Natural killer cell (primary cell): Measurements from ENCODE around the gene NRP1. TPM values are rescaled to one million over a fixed set of nuclear protein-coding genes. Genes with fewer than 3 reads are reported as not detected.
A peak's percentile ranks its signal among the peaks of the same experiment; 100 is the strongest.

Experiments used
- ATAC-seq, 3 donors: fragments of 150-1000 bp in 2 of 3; fragments of 200-7000 bp in 1 of 3; cut with Tn5 transposase; 1 replicate in 1 of 3; 2 replicates in 2 of 3; pipeline ENCODE4 v1.10.0; 2021; ENCODE audit warnings: mild to moderate bottlenecking in 2 of 3, moderate library complexity in 2 of 3
- DNase-seq, 2 donors: peaks; one replicate each; pipeline versions ENCODE4 v3.0.0 to v3.0.0-alpha.2; 2013 to 2021; ENCODE audit warnings: mixed read lengths in 1 of 2
- H3K27ac ChIP-seq: one replicate; pipeline ENCODE4 v1.5.1; 2013; ENCODE audit warnings: mild to moderate bottlenecking, low read length
- H3K27me3 ChIP-seq: one replicate; pipeline ENCODE4 v1.6.1; 2013; ENCODE audit warnings: low read length; ENCODE audit not compliant: control insufficient read depth, insufficient read depth
- H3K36me3 ChIP-seq: one replicate; pipeline ENCODE4 v1.6.1; 2013; ENCODE audit warnings: low read length; ENCODE audit not compliant: control insufficient read depth, insufficient read depth
- H3K4me1 ChIP-seq: one replicate; pipeline ENCODE4 v1.6.1; 2013; ENCODE audit warnings: low read length; ENCODE audit not compliant: control insufficient read depth, insufficient read depth
- H3K4me3 ChIP-seq: one replicate; pipeline ENCODE4 v1.5.1; 2013; ENCODE audit warnings: low read length
- H3K9me3 ChIP-seq: one replicate; pipeline ENCODE4 v1.6.1; 2013; ENCODE audit warnings: low read length; ENCODE audit not compliant: control insufficient read depth, insufficient read depth
- H3K27ac Mint-ChIP-seq, 2 donors: one replicate each; pipeline ENCODE4 v1.8.0; 2022; ENCODE audit warnings: mild to moderate bottlenecking in 2 of 2, mixed read lengths in 2 of 2, moderate library complexity in 1 of 2
- H3K27me3 Mint-ChIP-seq, 2 donors: one replicate each; pipeline ENCODE4 v1.8.0; 2022; ENCODE audit warnings: low read depth in 2 of 2, mixed read lengths in 2 of 2
- H3K36me3 Mint-ChIP-seq: one replicate; pipeline ENCODE4 v1.8.0; 2022; ENCODE audit warnings: mixed read lengths
- H3K4me1 Mint-ChIP-seq, 2 donors: one replicate each; pipeline ENCODE4 v1.8.0; 2022; ENCODE audit warnings: mixed read lengths in 2 of 2
- H3K4me3 Mint-ChIP-seq: one replicate; pipeline ENCODE4 v1.8.0; 2022; ENCODE audit warnings: mild to moderate bottlenecking, moderate library complexity, mixed read lengths
- H3K9me3 Mint-ChIP-seq, 2 donors: one replicate each; pipeline ENCODE4 v1.8.0; 2022; ENCODE audit warnings: mixed read lengths in 2 of 2
- WGBS: methylation state at CpG from one replicate; pipeline ENCODE4 v1.1.7; 2013; ENCODE audit warnings: missing lambda C conversion rate; ENCODE audit not compliant: insufficient coverage; 5-methylcytosine and 5-hydroxymethylcytosine counted together
- intact Hi-C: fragments of 100-400 bp; cut with micrococcal nuclease; formaldehyde crosslinking; loops from one replicate; pipeline ENCODE4 v1.14.2; 2022
- total RNA-seq, 4 donors: library from RNA; stranded (reverse); fragments of 120-200 nt in 1 of 4; gene quantifications; one replicate each; pipeline versions ENCODE4 v1.2.3 to v1.2.4, GENCODE V29; 2013 to 2022
- TF ChIP-seq, protein P1 (sequence below): fragments of 200-600 bp; IDR thresholded peaks from one replicate; pipeline ENCODE4 v1.8.0; 2022; ENCODE audit warnings: antibody characterized with exemption

NRP1 gene
- total RNA-seq, 3 donors from 2014 or later (not counting 1 experiment from before 2014, with no cell fraction given) = 0.16 to 1.5 TPM; not detected in 1

DNA sequence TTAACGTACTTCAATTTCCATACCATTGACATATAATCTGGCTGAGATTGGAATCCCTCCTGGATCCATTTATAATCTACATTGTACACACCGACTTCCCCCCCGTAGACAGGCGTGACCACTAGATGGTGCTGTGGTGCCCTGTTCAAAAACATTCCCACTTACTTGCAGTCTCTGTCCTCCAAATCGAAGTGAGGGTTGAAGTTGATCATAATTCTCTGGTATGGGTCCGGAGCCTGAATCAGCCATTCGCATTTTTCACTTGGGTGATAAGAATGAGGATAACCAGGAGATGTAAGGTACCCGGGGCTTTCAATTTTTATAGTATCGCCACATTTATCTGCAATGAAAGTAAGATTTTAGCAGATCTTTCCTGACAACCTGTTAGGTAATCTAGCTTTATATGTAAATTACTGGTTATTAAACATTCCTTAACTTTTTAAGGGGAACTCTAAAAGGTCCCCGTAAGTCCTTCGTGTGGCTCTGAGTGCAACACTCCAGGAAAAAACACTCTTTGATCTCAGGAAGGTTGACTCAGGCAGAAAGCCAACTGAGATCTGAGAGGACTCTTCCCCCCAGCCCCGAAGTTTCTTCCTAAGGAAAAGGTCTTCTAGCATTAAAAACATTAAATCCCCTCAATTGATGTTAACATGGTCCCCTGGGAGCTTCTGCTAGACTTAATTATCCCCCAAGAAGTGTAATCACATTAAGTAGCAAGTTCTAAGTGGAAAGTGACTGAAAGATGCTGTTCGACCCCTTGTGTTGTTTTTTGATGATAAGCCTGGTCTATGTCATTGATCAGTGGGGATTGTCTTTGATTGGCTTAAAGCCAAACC lies 3.7 kb downstream of the NRP1 start:
- no peaks in the 10 kb centered on the region for H3K9me3 Mint-ChIP-seq
- intact Hi-C loops = loop anchor here (1.0 to 10.0 kb wide), 2 partner anchors 136 to 1307 kb away; no protein-coding TSS in a partner anchor
- TF ChIP-seq, protein P1, sequence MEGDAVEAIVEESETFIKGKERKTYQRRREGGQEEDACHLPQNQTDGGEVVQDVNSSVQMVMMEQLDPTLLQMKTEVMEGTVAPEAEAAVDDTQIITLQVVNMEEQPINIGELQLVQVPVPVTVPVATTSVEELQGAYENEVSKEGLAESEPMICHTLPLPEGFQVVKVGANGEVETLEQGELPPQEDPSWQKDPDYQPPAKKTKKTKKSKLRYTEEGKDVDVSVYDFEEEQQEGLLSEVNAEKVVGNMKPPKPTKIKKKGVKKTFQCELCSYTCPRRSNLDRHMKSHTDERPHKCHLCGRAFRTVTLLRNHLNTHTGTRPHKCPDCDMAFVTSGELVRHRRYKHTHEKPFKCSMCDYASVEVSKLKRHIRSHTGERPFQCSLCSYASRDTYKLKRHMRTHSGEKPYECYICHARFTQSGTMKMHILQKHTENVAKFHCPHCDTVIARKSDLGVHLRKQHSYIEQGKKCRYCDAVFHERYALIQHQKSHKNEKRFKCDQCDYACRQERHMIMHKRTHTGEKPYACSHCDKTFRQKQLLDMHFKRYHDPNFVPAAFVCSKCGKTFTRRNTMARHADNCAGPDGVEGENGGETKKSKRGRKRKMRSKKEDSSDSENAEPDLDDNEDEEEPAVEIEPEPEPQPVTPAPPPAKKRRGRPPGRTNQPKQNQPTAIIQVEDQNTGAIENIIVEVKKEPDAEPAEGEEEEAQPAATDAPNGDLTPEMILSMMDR = peak; percentile 93
- H3K36me3 ChIP-seq = no peaks in the 10 kb centered on the region
- no peak overlapping the region for H3K4me3 Mint-ChIP-seq
- H3K4me3 ChIP-seq = no peak overlapping the region
- WGBS = 17% methylated on average over 11 of the region's 13 CpGs
- H3K27ac Mint-ChIP-seq = no peak overlapping the region
- peak; percentile 63 to 86 for DNase-seq
- H3K4me1 Mint-ChIP-seq = peaks cover 9 to 19% of the 10 kb centered on the region in 2 donors
- H3K27ac ChIP-seq = no peak overlapping the region
- ATAC-seq = peak; percentile 76 to 79 (median 78)
- H3K4me1 ChIP-seq = peaks cover 20% of the 10 kb centered on the region
- no peaks in the 10 kb centered on the region for H3K36me3 Mint-ChIP-seq
- no peaks in the 10 kb centered on the region for H3K9me3 ChIP-seq
- H3K27me3 ChIP-seq = peaks cover 36% of the 10 kb centered on the region
- peaks cover 47 to 76% of the 10 kb centered on the region in 2 donors for H3K27me3 Mint-ChIP-seq

DNA sequence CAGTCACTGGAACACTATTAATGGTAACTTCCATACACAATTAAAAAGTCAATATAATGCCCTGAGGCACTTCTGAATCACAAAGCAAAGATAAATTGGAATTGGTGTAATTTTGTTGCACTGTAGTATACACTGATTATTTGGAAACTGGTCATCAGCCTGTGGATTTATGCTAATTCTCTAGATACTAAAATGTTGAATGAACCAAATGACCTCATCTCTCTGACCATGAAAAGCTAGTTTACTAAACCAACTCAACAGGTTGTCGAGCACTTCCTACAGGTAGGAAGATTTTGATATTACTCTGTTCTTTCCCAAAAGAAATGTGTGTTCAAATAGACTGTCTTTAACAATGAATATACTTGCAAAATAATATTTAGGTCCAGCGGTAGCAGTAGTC lies 5.3 kb downstream of the NRP1 start:
- ATAC-seq = no peak
- WGBS = no CpG with 5 or more reads among the region's 2 CpGs
- no peak overlapping the region for H3K4me3 Mint-ChIP-seq

DNA sequence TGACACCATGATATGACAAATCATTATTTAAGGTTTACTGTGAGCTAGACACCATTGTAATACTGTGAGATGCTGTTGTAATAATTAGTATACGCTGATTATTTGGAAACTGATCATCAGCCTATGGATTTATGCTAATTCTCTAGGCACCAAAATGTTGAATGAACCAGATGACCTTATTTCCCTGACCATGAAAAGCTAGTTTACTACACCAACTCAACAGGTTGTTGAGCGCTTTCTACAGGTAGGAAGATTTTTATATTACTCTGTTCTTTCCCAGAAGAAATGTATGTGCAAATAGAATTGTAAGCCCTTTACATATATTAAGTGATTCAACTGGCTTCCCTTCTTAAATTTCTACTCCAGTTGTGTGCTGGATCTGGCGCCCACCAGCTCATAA lies 6.2 kb downstream of the NRP1 start:
- Histone ChIP-seq H3K9me3 (no peaks in the 10 kb centered on the region), H3K4me1 (no peaks in the 10 kb centered on the region), H3K4me3 (no peak overlapping the region), H3K27ac (no peak overlapping the region), H3K36me3 (no peaks in the 10 kb centered on the region), H3K27me3 (peaks cover 27% of the 10 kb centered on the region)
- WGBS = 79% methylated on average over 2 of the region's 3 CpGs
- Mint-ChIP-seq H3K4me3 (no peak overlapping the region), H3K27ac (no peak overlapping the region), H3K27me3 (peaks cover 36 to 69% of the 10 kb centered on the region in 2 donors), H3K36me3 (no peaks in the 10 kb centered on the region), H3K4me1 (peaks cover 0 to 9% of the 10 kb centered on the region in 2 donors), H3K9me3 (no peaks in the 10 kb centered on the region)
- TF ChIP-seq, protein P1 = no peak
- ATAC-seq (no peak), DNase-seq (no peak)
- intact Hi-C loops = no loop called here

More for the DNA sequence above, 5.3 kb downstream of the NRP1 start:
- Mint-ChIP-seq H3K9me3 (no peaks in the 10 kb centered on the region), H3K36me3 (no peaks in the 10 kb centered on the region), H3K4me1 (peaks cover 9 to 18% of the 10 kb centered on the region in 2 donors), H3K27me3 (peaks cover 42 to 76% of the 10 kb centered on the region in 2 donors), H3K27ac (no peak overlapping the region)
- intact Hi-C loops = no loop called here
- H3K4me1 ChIP-seq = peaks cover 6% of the 10 kb centered on the region
- H3K4me3 ChIP-seq = no peak overlapping the region
- TF ChIP-seq, protein P1 = no peak
- no peak for DNase-seq
- H3K36me3 ChIP-seq = no peaks in the 10 kb centered on the region
- H3K9me3 ChIP-seq = no peaks in the 10 kb centered on the region
- peaks cover 27% of the 10 kb centered on the region for H3K27me3 ChIP-seq
- H3K27ac ChIP-seq = no peak overlapping the region
